ENCODE data around the gene LDAH.

GRCh38 chr2:20806286-20806685 is 16.6 kb downstream of the LDAH start:
- no peak for TF ChIP-seq POLR2A (IDR thresholded peaks at IDR 0.05; ENCODE audit: low read depth, low read length)
- no peak for TF ChIP-seq CTCF (IDR thresholded peaks at IDR 0.05; ENCODE audit: extremely low read depth in 1 of 2, insufficient read depth in 1 of 2, low read depth in 1 of 2, low read length in 2 of 2)
- TF ChIP-seq JUN (IDR thresholded peaks at IDR 0.05; ENCODE audit: borderline replicate concordance, insufficient read depth, insufficient read length, low read depth): no peak
- no peak for TF ChIP-seq MYC (IDR thresholded peaks at IDR 0.05; ENCODE audit: low read depth, low read length)
- no peak for TF ChIP-seq EZH2 (IDR thresholded peaks at IDR 0.05; ENCODE audit: borderline replicate concordance, low read depth, low read length, severe bottlenecking)

Data from endothelial cell of umbilical vein (primary cell).